ENCODE measurements around the gene SETSIP.

- TF ChIP-seq POLR2A (IDR thresholded peaks at IDR 0.05) = no peak
- TF ChIP-seq, protein P1, sequence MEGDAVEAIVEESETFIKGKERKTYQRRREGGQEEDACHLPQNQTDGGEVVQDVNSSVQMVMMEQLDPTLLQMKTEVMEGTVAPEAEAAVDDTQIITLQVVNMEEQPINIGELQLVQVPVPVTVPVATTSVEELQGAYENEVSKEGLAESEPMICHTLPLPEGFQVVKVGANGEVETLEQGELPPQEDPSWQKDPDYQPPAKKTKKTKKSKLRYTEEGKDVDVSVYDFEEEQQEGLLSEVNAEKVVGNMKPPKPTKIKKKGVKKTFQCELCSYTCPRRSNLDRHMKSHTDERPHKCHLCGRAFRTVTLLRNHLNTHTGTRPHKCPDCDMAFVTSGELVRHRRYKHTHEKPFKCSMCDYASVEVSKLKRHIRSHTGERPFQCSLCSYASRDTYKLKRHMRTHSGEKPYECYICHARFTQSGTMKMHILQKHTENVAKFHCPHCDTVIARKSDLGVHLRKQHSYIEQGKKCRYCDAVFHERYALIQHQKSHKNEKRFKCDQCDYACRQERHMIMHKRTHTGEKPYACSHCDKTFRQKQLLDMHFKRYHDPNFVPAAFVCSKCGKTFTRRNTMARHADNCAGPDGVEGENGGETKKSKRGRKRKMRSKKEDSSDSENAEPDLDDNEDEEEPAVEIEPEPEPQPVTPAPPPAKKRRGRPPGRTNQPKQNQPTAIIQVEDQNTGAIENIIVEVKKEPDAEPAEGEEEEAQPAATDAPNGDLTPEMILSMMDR (IDR thresholded peaks at IDR 0.05) = no peak
These were observed 44.5 kb downstream of the SETSIP start for GRCh38 chr1:92030656-92031107.

Data from tibial nerve (tissue), 3 donors.